HepG2 (cell line): Measurements from ENCODE around the gene MTCH1. TPM values are rescaled to one million over a fixed set of nuclear protein-coding genes. Genes with fewer than 3 reads are reported as not detected.

Experiments
- ATAC-seq: fragments of 200-7000 bp; cut with Tn5 transposase; 3 replicates; pipeline ENCODE4 v1.9.1; 2020; ENCODE audit warnings: mild to moderate bottlenecking, moderate library complexity
- BruUV-seq: library from RNA; stranded (reverse); fragments of 400-500 nt; replicated peaks from 2 replicates; lab custom pipeline; 2021; lab: Mats Ljungman, UMichigan
- CTCF ChIA-PET: fragments of 300-600 bp; formaldehyde crosslinking; extraction: SDS; loops from one replicate; lab custom pipeline; 2021; ENCODE audit warnings: low total read pairs, inconsistent platforms, low intra/inter-chr PET ratio; lab: Yijun Ruan, JAX
- POLR2A ChIA-PET: fragments of 350-600 bp; sonication (Branson Sonifier 250); formaldehyde crosslinking; loops from one replicate; lab custom pipeline; 2020; ENCODE audit warnings: antibody characterized with exemption, inconsistent platforms; lab: Yijun Ruan, JAX
- DNase-seq: peaks from one replicate; pipeline ENCODE4 v3.0.0-alpha.2; 2015; ENCODE audit warnings: low spot score
- FAIRE-seq: peaks from 3 replicates; lab custom pipeline; 2011; peaks lifted over from hg19 to GRCh38; lab: Jason Lieb, UNC
- H2AFZ ChIP-seq: one replicate; pipeline ENCODE4 v1.6.1; 2011; ENCODE audit warnings: low read length, inconsistent platforms
- H3K27ac ChIP-seq: fragments of 300-600 bp; 3 replicates; pipeline ENCODE4 v1.8.0; 2011; ENCODE audit warnings: mixed run types, mild to moderate bottlenecking, mixed read lengths, low read length, inconsistent platforms; ENCODE audit not compliant: insufficient read depth; ENCODE audit errors: extremely low read length
- H3K27me3 ChIP-seq, 2 experiments: fragments of 200-600 bp in 1 of 2; 2 replicates in 1 of 2; 3 replicates in 1 of 2; pipeline versions ENCODE4 v1.6.0 to v1.8.0; 2011; ENCODE audit warnings: low read length in 2 of 2, mild to moderate bottlenecking in 2 of 2, moderate library complexity in 2 of 2, inconsistent platforms in 1 of 2; ENCODE audit not compliant: insufficient read depth in 2 of 2, control insufficient read depth in 1 of 2
- H3K36me3 ChIP-seq, 2 experiments: fragments of 200-600 bp in 1 of 2; replicated peaks in 1 of 2; 2 replicates in 1 of 2; 3 replicates in 1 of 2; pipeline versions ENCODE4 v1.5.1 to v1.8.0; 2011; ENCODE audit warnings: low read length in 2 of 2, inconsistent platforms in 1 of 2; ENCODE audit not compliant: insufficient read depth in 2 of 2, control insufficient read depth in 1 of 2
- H3K4me1 ChIP-seq: 2 replicates; pipeline ENCODE4 v1.5.1; 2012; ENCODE audit warnings: low read length, inconsistent platforms; ENCODE audit not compliant: insufficient read depth
- H3K4me2 ChIP-seq: 2 replicates; pipeline ENCODE4 v1.6.0; 2011; ENCODE audit warnings: low read depth, low read length, inconsistent platforms
- H3K4me3 ChIP-seq, 3 experiments: fragments of 200-600 bp in 1 of 3; sonication (generic), shearing (Covaris generic) in 1 of 3; replicated peaks in 1 of 3; 2 replicates each; pipeline ENCODE4 v1.5.1; 2011 to 2016; ENCODE audit warnings: low read length in 3 of 3, inconsistent platforms in 2 of 3, low read depth in 2 of 3, mild to moderate bottlenecking in 2 of 3, control low read depth in 1 of 3, mixed read lengths in 1 of 3; ENCODE audit not compliant: insufficient read depth in 1 of 3
- H3K79me2 ChIP-seq: one replicate; pipeline ENCODE4 v1.6.1; 2011; ENCODE audit warnings: low read length, inconsistent platforms; ENCODE audit not compliant: insufficient read depth
- H3K9ac ChIP-seq: 2 replicates; pipeline ENCODE4 v1.6.0; 2011; ENCODE audit warnings: mild to moderate bottlenecking, low read depth, low read length, inconsistent platforms; ENCODE audit not compliant: insufficient read depth
- H3K9me3 ChIP-seq: 2 replicates; pipeline ENCODE4 v1.5.1; 2012; ENCODE audit warnings: mild to moderate bottlenecking, low read length
- H4K20me1 ChIP-seq: 2 replicates; pipeline ENCODE4 v1.6.0; 2011; ENCODE audit warnings: inconsistent platforms, mild to moderate bottlenecking, low read length, moderate library complexity; ENCODE audit not compliant: insufficient read depth
- ZNF629 ChIP-seq: sonication (generic); formaldehyde crosslinking; conservative IDR thresholded peaks from 2 replicates; pipeline ENCODE4 v1.5.0; 2020; ENCODE audit warnings: missing genetic modification reagents
- ZNF775 ChIP-seq: sonication (generic); formaldehyde crosslinking; IDR thresholded peaks from 2 replicates; pipeline ENCODE4 v1.4.0; 2020; ENCODE audit warnings: missing genetic modification reagents, mild to moderate bottlenecking, moderate library complexity, borderline replicate concordance
- in situ Hi-C: cut with HindIII; loops from 2 replicates; pipeline ENCODE4 v1.10.0; 2017; ENCODE audit warnings: low pct_unique_long_range_greater_than_20kb; ENCODE audit not compliant: extremely low pct_ligation_motif_present
- intact Hi-C: fragments of 100-400 bp; cut with micrococcal nuclease; formaldehyde crosslinking; loops from one replicate; pipeline ENCODE4 v1.10.0; 2022; ENCODE audit not compliant: unreplicated experiment
- polyA plus RNA-seq, 8 experiments: library from polyadenylated mRNA; depleted of rRNA in 3 of 8; stranded (reverse) in 7 of 8; unstranded in 1 of 8; fragments of >200 nt; fragmentation: Illumina TruSeq in 4 of 8; extraction: Trizol in 4 of 8; gene quantifications; 2 replicates each; pipeline versions ENCODE4 v1.2.1 to v1.2.3, GENCODE V29; 2011 to 2016; ENCODE audit warnings: low read depth in 4 of 8, missing spikeins in 1 of 8, mixed read lengths in 1 of 8; ENCODE audit not compliant: insufficient read depth in 1 of 8
- total RNA-seq, 5 experiments: library from RNA; depleted of rRNA; stranded (reverse); fragments of >200 nt; fragmentation: Illumina TruSeq; extraction: Trizol; gene quantifications; 2 replicates each; pipeline ENCODE4 v1.2.3, GENCODE V29; 2016; ENCODE audit warnings: low read depth in 1 of 5
- TF ChIP-seq, protein P1 (sequence below): sonication (generic); formaldehyde crosslinking; IDR thresholded peaks from 2 replicates; pipeline ENCODE4 v1.5.0; 2020; ENCODE audit warnings: missing genetic modification reagents, mild to moderate bottlenecking, borderline replicate concordance

Gene MTCH1
- total and polyA plus RNA-seq, 2 of the 13 experiments (the other 11 are each of a cell fraction or from before 2014, with no cell fraction given): 86.2 to 144 TPM

DNA sequence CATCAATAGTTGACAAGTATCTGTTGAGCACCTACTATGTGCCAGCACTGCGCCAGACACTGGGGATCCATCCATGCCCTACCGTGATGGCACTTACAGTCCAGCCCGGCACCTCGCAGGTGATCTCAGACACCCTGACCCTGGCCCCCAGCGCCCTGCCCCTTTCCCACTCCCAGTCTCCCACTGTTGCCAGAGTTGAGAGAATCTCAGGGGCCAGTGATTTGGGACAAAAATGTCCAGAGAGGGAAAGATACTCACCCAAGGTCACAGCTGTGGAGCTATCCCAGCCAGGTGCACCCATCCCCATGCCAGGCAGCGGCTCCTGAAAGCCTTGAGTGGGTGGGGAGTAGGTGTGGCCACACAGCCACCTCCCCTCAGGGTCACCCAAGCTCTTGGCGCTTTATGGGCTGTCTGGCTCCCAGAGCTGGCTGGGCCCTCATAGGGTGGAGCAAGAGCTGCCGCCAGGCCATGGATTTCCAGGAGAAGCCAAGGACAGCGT is 28.2 kb downstream of the MTCH1 start (continued):
- TF ChIP-seq, protein P1, sequence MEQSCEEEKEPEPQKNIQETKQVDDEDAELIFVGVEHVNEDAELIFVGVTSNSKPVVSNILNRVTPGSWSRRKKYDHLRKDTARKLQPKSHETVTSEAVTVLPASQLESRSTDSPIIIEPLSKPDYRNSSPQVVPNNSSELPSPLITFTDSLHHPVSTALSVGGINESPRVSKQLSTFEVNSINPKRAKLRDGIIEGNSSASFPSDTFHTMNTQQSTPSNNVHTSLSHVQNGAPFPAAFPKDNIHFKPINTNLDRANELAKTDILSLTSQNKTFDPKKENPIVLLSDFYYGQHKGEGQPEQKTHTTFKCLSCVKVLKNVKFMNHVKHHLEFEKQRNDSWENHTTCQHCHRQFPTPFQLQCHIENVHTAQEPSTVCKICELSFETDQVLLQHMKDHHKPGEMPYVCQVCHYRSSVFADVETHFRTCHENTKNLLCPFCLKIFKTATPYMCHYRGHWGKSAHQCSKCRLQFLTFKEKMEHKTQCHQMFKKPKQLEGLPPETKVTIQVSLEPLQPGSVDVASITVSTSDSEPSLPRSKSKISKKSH: no peak
- TF ChIP-seq, all 625 proteins: peak for 0

DNA sequence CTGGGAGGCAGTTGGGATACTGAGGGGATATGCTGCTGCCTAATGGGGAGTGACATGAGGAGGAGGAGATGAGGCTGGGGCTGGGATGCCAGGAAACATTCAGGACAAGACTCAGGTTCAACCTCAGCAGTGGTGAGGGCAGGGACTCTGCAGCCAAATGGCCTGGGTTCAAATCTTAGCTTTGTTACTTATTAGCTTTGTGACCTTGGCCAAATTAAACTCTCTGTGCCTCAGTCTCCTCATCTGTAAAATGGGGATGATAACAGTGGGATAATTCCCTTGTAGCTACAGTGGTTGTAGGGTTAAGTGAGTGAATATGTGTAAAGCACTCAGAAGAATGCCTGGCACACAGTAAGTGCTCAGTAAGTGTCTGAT is 29.6 kb downstream of the MTCH1 start:
- no TSS peak for BruUV-seq
- no peaks in the 10 kb centered on the region for H3K36me3 ChIP-seq
- intact Hi-C loops (no loop called here), in situ Hi-C loops (no loop called here)
- no peak overlapping the region for H3K27ac ChIP-seq
- no peak overlapping the region for H3K4me2 ChIP-seq
- no peak for ATAC-seq
- FAIRE-seq: no peak
- H3K4me1 ChIP-seq: peaks cover 8% of the 10 kb centered on the region; the same call in 1 of the 2 replicates
- POLR2A ChIA-PET: interaction anchor here (1.7 kb wide), 1 partner anchor 30 kb away, joined by 5 read pairs; the partner anchor contains the start of gene MTCH1
- H3K4me3 ChIP-seq: no peak overlapping the region
- CTCF ChIA-PET: no interaction called here
- no peaks in the 10 kb centered on the region for H4K20me1 ChIP-seq
- no peak overlapping the region for H2AFZ ChIP-seq
- H3K9ac ChIP-seq: no peak overlapping the region
- TF ChIP-seq ZNF775 (no peak), ZNF629 (CRISPR knock-in tag) (peak; percentile 82)
- no peaks in the 10 kb centered on the region for H3K79me2 ChIP-seq
- DNase-seq: no peak
- H3K27me3 ChIP-seq: peaks cover 12 to 55% of the 10 kb centered on the region in 2 experiments; a peak in 3 of 5 replicates
- no peaks in the 10 kb centered on the region for H3K9me3 ChIP-seq
